Iris pigment epithelial cell (primary cell): ENCODE results near the gene MTAP.

Experiments used
- DNase-seq: peaks from one replicate; pipeline ENCODE4 v3.0.0-alpha.2; 2011; ENCODE audit warnings: low read depth

The MTAP gene

GRCh38 chr9:21969951-21970799, 167.7 kb downstream of the MTAP start:
- peak; percentile 56 for DNase-seq

DNA sequence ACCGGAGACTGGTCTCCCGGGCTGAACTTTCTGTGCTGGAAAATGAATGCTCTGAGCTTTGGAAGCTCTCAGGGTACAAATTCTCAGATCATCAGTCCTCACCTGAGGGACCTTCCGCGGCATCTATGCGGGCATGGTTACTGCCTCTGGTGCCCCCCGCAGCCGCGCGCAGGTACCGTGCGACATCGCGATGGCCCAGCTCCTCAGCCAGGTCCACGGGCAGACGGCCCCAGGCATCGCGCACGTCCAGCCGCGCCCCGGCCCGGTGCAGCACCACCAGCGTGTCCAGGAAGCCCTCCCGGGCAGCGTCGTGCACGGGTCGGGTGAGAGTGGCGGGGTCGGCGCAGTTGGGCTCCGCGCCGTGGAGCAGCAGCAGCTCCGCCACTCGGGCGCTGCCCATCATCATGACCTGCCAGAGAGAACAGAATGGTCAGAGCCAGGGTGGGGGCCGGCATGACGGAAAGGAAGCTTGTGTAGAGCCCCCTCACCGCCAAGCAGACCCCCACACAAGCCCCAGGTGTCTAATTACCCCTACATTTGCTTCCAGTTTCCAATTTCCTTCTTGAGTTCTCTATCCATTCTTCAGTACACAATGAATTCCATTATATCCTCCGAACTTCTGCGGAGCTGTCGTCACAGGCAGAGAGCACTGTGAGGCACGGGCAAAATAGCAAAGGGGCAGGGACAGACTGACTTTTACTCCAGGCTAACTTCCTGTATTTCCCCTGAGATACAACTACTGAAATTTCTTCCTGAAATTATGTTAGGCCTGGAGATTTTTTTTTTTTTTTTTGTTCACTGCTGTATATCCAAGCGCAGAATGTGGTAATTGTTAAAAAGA, 168.6 kb downstream of the MTAP start:
- peak; percentile 63 for DNase-seq

- no peak for DNase-seq
Observed at GRCh38 chr9:21972361-21972760, 169.9 kb downstream of the MTAP start.

GRCh38 chr9:21974343-21974721, 171.9 kb downstream of the MTAP start:
- DNase-seq: peak; percentile 33

- DNase-seq: peak; percentile 93
Observed at GRCh38 chr9:21974722-21975409, 172.4 kb downstream of the MTAP start.

GRCh38 chr9:21976334-21976875, 174.0 kb downstream of the MTAP start:
- DNase-seq: no peak

DNA sequence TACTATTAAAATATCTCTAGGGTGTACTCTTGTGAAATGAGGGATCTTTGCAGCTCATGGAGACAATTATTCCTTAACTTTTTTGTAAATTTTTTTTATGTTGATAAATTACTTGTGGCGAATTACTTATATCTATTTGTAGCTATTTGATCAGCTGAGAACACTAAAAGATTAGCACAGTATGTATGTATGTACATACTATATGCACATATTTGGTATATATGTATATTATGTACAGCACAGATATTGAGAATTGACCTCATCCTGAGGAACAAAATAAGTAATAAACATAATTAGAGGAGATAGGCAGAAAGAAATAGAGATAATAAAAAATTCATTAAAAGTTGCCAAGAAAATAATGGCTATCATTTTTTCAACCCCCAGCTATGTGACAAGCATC, 180.0 kb downstream of the MTAP start:
- DNase-seq: no peak

GRCh38 chr9:21982861-21983560, 180.6 kb downstream of the MTAP start:
- no peak for DNase-seq

GRCh38 chr9:21983561-21983935, 181.1 kb downstream of the MTAP start:
- DNase-seq: no peak

DNA sequence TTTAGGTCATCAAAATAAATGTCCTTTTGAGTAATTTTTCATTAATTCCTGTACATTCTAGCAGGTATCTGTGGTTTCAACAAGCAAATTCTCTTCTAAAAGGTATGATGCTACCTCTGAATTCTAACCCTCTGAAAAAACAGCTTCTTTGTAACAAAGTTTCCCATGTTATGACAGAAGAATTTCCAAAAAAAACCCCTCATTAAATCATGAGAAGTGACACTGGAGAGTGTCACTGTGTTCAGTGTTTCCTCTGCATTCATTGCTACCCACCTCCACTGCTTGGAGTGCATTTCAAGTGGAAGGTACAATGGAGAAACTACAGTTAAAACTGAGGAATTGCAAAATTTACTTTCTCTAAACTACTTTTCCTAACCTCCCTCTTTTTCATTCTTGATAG, 181.7 kb downstream of the MTAP start:
- DNase-seq: no peak

- no peak for DNase-seq
Observed at GRCh38 chr9:21985964-21986667, 183.7 kb downstream of the MTAP start.
